C4-2B (cell line): Measurements from ENCODE around the gene IL1F10.

Experiments used
- H3K27ac ChIP-seq: fragments of 450-650 bp; 2 replicates; pipeline ENCODE4 v1.5.1; 2017
- CTCF ChIP-seq: fragments of 450-650 bp; conservative IDR thresholded peaks from 2 replicates; pipeline ENCODE4 v1.5.1; 2017; ENCODE audit warnings: mild to moderate bottlenecking
- ZFX ChIP-seq: fragments of 450-650 bp; IDR thresholded peaks from 2 replicates; pipeline ENCODE4 v1.6.1; 2017

The IL1F10 gene

GRCh38 chr2:113113807-113114206 is 46.0 kb downstream of the IL1F10 start:
- TF ChIP-seq CTCF (no peak), ZFX (no peak)

GRCh38 chr2:113114224-113114945 is 46.6 kb downstream of the IL1F10 start:
- TF ChIP-seq ZFX, result no peak
- TF ChIP-seq CTCF, result no peak
- no peak overlapping the region for H3K27ac ChIP-seq

More at GRCh38 chr2:113113807-113114206, 46.0 kb downstream of the IL1F10 start:
- no peak overlapping the region for H3K27ac ChIP-seq

GRCh38 chr2:113114996-113115395 is 47.2 kb downstream of the IL1F10 start:
- no peak overlapping the region for H3K27ac ChIP-seq
- TF ChIP-seq CTCF (no peak), ZFX (no peak)

GRCh38 chr2:113116100-113116958 is 48.6 kb downstream of the IL1F10 start:
- H3K27ac ChIP-seq, result peak overlapping the region; percentile 55

GRCh38 chr2:113117541-113118262 is 49.9 kb downstream of the IL1F10 start:
- H3K27ac ChIP-seq, result peak overlapping the region; percentile 55

More at GRCh38 chr2:113116100-113116958, 48.6 kb downstream of the IL1F10 start:
- TF ChIP-seq CTCF (no peak), ZFX (no peak)

GRCh38 chr2:113118263-113118657 is 50.5 kb downstream of the IL1F10 start:
- peak overlapping the region; percentile 55 for H3K27ac ChIP-seq
- TF ChIP-seq CTCF (no peak), ZFX (no peak)

More at GRCh38 chr2:113117541-113118262, 49.9 kb downstream of the IL1F10 start:
- TF ChIP-seq CTCF, result no peak
- TF ChIP-seq ZFX, result peak; percentile 14; the same call in 1 of the 2 replicates
